HT-29 (cell line): ENCODE measurements around the gene XYLT1. TPM values are rescaled to one million over a fixed set of nuclear protein-coding genes. Genes with fewer than 3 reads are reported as not detected.

Source experiments
- DNase-seq: peaks from one replicate; pipeline ENCODE4 v3.0.0-alpha.2; 2015; ENCODE audit warnings: low spot score
- total RNA-seq: library from RNA; depleted of rRNA; stranded (reverse); fragments of >200 nt; shearing (Covaris generic); gene quantifications from 2 replicates; pipeline ENCODE4 v1.2.3, GENCODE V29; 2014

XYLT1 gene
- total RNA-seq, 1 experiment from 2014 or later: 0.38 TPM

- DNase-seq: no peak
Measured at GRCh38 chr16:17403859-17404545, 66.8 kb downstream of the XYLT1 start.

GRCh38 chr16:17403156-17403809, 67.5 kb downstream of the XYLT1 start:
- DNase-seq: no peak

- DNase-seq: peak; percentile 56
Measured at GRCh38 chr16:17397499-17397891, 73.3 kb downstream of the XYLT1 start.

- DNase-seq: peak; percentile 70
Measured at GRCh38 chr16:17396762-17397498, 73.8 kb downstream of the XYLT1 start.

GRCh38 chr16:17395849-17396480, 74.8 kb downstream of the XYLT1 start:
- peak; percentile 22 for DNase-seq

GRCh38 chr16:17392857-17393692, 77.7 kb downstream of the XYLT1 start:
- DNase-seq: no peak

GRCh38 chr16:17392127-17392856, 78.5 kb downstream of the XYLT1 start:
- DNase-seq: no peak

- DNase-seq: no peak
Measured at GRCh38 chr16:17391715-17392114, 79.0 kb downstream of the XYLT1 start.

GRCh38 chr16:17389384-17389783, 81.4 kb downstream of the XYLT1 start:
- DNase-seq: no peak

- DNase-seq: no peak
Measured at GRCh38 chr16:17387256-17387655, 83.5 kb downstream of the XYLT1 start.

- no peak for DNase-seq
Measured at GRCh38 chr16:17386229-17386628, 84.5 kb downstream of the XYLT1 start.

- DNase-seq: no peak
Measured at GRCh38 chr16:17384471-17384870, 86.3 kb downstream of the XYLT1 start.

GRCh38 chr16:17382949-17383863, 87.6 kb downstream of the XYLT1 start:
- no peak for DNase-seq

GRCh38 chr16:17382514-17382913, 88.2 kb downstream of the XYLT1 start:
- DNase-seq: no peak

- DNase-seq: no peak
Measured at GRCh38 chr16:17381784-17382183, 89.0 kb downstream of the XYLT1 start.

GRCh38 chr16:17380613-17381012, 90.1 kb downstream of the XYLT1 start:
- no peak for DNase-seq

GRCh38 chr16:17379121-17379571, 91.6 kb downstream of the XYLT1 start:
- no peak for DNase-seq

- no peak for DNase-seq
Measured at GRCh38 chr16:17377360-17378324, 93.1 kb downstream of the XYLT1 start.
